HFFc6 (cell line): ENCODE results near the gene POLR3H. TPM values are rescaled to one million over a fixed set of nuclear protein-coding genes. Genes with fewer than 3 reads are reported as not detected.
"Not testable (repeated sequence)": the region's sequence is repeated elsewhere in the genome, so short reads cannot be mapped to it uniquely, and the experiment has no call there.

Experiments used
- DNase-seq: peaks from one replicate; pipeline ENCODE4 v3.0.0-alpha.2; 2018
- H3K27ac Mint-ChIP-seq: 2 replicates; pipeline ENCODE4 v1.8.0; 2020; ENCODE audit warnings: mild to moderate bottlenecking, mixed read lengths
- H3K27me3 Mint-ChIP-seq: 2 replicates; pipeline ENCODE4 v1.8.0; 2021; ENCODE audit warnings: mild to moderate bottlenecking, moderate library complexity, mixed read lengths; ENCODE audit not compliant: insufficient read depth
- H3K36me3 Mint-ChIP-seq: 2 replicates; pipeline ENCODE4 v1.8.0; 2021; ENCODE audit warnings: low read depth, mixed read lengths
- H3K4me1 Mint-ChIP-seq: 2 replicates; pipeline ENCODE4 v1.8.0; 2020; ENCODE audit warnings: low read depth, mixed read lengths
- H3K4me3 Mint-ChIP-seq: 2 replicates; pipeline ENCODE4 v1.8.0; 2020; ENCODE audit warnings: mild to moderate bottlenecking, moderate library complexity, mixed read lengths
- H3K9me3 Mint-ChIP-seq: 2 replicates; pipeline ENCODE4 v1.8.0; 2020; ENCODE audit warnings: mild to moderate bottlenecking, mixed read lengths
- total RNA-seq, 6 experiments: library from RNA; stranded (reverse); fragmentation: NEBNext Ultra II Directional; extraction: Animal tissue kit (Norgen Biotek cat#: 25700); gene quantifications; 2 replicates in 1 of 6; 3 replicates in 5 of 6; pipeline ENCODE4 v1.2.3, GENCODE V29; 2021
- TF ChIP-seq, protein P1 (sequence below): fragments of 200-600 bp; sonication (generic); IDR thresholded peaks from 2 replicates; pipeline ENCODE4 v1.5.0; 2021; ENCODE audit warnings: antibody characterized with exemption, mild to moderate bottlenecking

Gene POLR3H
- total RNA-seq, 6 experiments from 2014 or later, result 50.9 to 72.1 (median 56.0) TPM

DNA sequence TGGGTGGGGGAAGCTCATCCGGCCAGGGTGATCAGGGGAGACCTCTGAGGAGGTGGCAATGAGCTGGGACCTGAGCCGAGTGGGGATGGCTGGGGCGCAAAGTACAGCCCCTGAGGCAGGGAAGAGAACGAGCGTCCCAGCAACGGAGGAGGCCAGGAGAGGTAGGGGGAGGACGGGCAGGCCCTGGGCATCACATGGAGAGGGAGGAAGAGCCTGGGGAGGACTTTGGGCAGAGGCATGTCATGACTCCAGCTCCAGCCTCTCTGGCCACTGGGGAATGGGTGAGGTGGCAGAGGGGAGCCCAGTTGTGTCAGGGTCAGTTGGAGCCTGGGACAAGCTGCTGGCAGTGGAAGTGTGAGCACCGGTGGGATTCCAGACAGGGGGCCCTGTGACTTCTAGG is 33.8 kb upstream of the POLR3H start:
- peaks cover 29% of the 10 kb centered on the region for H3K36me3 Mint-ChIP-seq
- DNase-seq, result no peak
- H3K9me3 Mint-ChIP-seq, result no peaks in the 10 kb centered on the region
- peak overlapping the region; percentile 11; the same call in 1 of the 2 replicates for H3K27ac Mint-ChIP-seq
- TF ChIP-seq, protein P1, sequence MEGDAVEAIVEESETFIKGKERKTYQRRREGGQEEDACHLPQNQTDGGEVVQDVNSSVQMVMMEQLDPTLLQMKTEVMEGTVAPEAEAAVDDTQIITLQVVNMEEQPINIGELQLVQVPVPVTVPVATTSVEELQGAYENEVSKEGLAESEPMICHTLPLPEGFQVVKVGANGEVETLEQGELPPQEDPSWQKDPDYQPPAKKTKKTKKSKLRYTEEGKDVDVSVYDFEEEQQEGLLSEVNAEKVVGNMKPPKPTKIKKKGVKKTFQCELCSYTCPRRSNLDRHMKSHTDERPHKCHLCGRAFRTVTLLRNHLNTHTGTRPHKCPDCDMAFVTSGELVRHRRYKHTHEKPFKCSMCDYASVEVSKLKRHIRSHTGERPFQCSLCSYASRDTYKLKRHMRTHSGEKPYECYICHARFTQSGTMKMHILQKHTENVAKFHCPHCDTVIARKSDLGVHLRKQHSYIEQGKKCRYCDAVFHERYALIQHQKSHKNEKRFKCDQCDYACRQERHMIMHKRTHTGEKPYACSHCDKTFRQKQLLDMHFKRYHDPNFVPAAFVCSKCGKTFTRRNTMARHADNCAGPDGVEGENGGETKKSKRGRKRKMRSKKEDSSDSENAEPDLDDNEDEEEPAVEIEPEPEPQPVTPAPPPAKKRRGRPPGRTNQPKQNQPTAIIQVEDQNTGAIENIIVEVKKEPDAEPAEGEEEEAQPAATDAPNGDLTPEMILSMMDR, result no peak
- no peaks in the 10 kb centered on the region for H3K4me1 Mint-ChIP-seq
- peaks cover 4% of the 10 kb centered on the region; the same call in 1 of the 2 replicates for H3K27me3 Mint-ChIP-seq
- no peak overlapping the region for H3K4me3 Mint-ChIP-seq

DNA sequence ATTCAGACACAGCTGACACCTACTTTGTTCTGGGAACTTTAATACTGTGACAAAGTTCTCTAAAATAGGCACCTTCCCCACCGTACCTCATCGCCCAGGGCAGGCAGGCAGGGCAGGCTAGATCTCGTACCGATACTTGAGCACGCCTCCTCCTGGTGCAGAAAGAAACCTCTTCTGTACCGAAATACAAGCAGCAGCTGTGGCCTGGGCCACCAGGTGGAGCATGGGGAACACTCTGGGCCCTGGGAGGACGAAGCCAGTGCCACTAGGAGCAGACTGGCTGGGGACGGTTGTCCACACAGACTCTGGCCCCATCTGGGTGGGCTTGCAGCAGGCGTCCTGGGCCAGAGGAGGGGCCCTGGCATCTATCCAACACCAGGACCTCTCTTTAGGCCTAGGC is 32.6 kb upstream of the POLR3H start:
- TF ChIP-seq, protein P1, result peak; percentile 76
- no peaks in the 10 kb centered on the region for H3K9me3 Mint-ChIP-seq
- peak; percentile 60 for DNase-seq
- H3K36me3 Mint-ChIP-seq, result peaks cover 21% of the 10 kb centered on the region; the same call in 1 of the 2 replicates
- no peaks in the 10 kb centered on the region for H3K4me1 Mint-ChIP-seq
- peaks cover 4% of the 10 kb centered on the region; the same call in 1 of the 2 replicates for H3K27me3 Mint-ChIP-seq
- no peak overlapping the region for H3K4me3 Mint-ChIP-seq
- no peak overlapping the region for H3K27ac Mint-ChIP-seq

DNA sequence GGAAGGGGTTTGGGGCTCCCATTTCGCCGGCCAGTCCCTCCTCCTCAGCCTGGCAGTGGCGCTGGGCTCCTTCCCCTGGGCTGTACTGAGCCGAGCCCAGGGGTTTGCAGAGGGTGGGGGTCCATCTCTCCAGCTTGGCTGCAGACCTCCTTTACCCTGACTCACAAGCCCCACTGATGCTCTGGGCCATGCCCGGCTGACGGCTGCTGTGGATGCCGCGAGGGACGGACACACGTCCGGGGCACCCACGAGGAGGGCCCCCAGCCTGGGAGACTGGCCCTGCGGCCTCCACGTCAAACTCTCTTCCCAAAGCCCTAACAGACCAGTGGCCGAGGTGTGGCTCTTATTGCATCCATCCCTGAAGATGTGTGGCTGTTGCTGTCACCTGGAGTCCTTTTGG is 31.3 kb upstream of the POLR3H start:
- no peaks in the 10 kb centered on the region for H3K9me3 Mint-ChIP-seq
- DNase-seq, result no peak

DNA sequence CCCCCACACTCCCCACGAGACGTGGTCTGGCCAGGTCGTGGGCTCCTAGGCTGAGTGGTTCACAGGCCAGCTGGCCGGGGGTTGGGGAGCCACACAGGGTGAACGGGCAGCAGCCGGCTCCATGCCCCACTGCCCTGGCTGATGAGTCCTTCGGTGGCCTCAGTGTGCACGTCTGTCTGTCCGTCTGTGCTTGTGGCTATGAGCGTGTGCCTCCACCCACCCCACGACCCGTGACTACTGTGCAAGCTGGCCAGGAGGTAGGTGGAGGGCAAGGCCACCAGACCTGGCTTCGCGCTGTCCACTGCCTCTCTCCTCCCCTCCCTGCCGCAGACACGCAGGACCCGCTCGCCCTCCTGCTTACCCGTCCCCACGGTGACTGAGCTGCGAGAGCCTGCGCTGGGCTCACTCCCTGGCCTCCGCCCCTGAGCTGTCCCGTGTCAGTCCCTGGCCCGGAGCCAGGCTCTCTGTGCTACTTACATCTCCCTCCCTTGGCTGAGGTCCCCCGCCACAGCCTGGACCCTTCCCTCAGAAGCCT is 30.6 kb upstream of the POLR3H start:
- no peak for DNase-seq
- no peak overlapping the region for H3K4me3 Mint-ChIP-seq

More for the DNA sequence above, 31.3 kb upstream of the POLR3H start:
- no peak overlapping the region for H3K4me3 Mint-ChIP-seq
- peaks cover 21% of the 10 kb centered on the region; the same call in 1 of the 2 replicates for H3K36me3 Mint-ChIP-seq
- no peaks in the 10 kb centered on the region for H3K4me1 Mint-ChIP-seq
- H3K27me3 Mint-ChIP-seq, result peaks cover 4% of the 10 kb centered on the region; the same call in 1 of the 2 replicates
- TF ChIP-seq, protein P1, result no peak
- H3K27ac Mint-ChIP-seq, result no peak overlapping the region

DNA sequence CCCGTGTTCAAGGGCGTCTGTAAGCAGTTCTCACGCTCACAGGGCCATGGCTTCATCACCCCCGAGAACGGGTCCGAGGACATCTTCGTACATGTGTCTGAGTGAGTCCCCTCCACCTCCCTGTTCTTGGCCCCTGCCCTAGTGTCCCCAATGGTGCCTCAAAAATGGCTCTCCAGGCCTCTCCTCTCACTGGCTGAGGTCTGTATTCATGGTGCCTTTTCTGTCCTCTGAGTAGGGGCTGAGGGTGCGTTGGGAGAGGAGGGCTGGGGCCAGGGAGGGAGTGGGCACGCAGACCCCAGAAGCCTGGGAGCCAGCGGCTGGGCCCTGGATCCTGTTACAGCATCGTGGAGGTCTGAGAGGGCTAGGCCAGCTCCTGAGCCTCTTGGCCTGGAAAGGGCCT is 29.4 kb upstream of the POLR3H start:
- no peak for DNase-seq
- no peaks in the 10 kb centered on the region for H3K9me3 Mint-ChIP-seq
- H3K4me1 Mint-ChIP-seq, result no peaks in the 10 kb centered on the region
- TF ChIP-seq, protein P1, result no peak
- H3K4me3 Mint-ChIP-seq, result no peak overlapping the region
- peaks cover 6% of the 10 kb centered on the region for H3K27me3 Mint-ChIP-seq
- peaks cover 16% of the 10 kb centered on the region; the same call in 1 of the 2 replicates for H3K36me3 Mint-ChIP-seq
- H3K27ac Mint-ChIP-seq, result no peak overlapping the region

More for the DNA sequence above, 30.6 kb upstream of the POLR3H start:
- peaks cover 6% of the 10 kb centered on the region for H3K27me3 Mint-ChIP-seq
- H3K9me3 Mint-ChIP-seq, result no peaks in the 10 kb centered on the region
- H3K4me1 Mint-ChIP-seq, result no peaks in the 10 kb centered on the region
- H3K27ac Mint-ChIP-seq, result no peak overlapping the region
- TF ChIP-seq, protein P1, result no peak
- peaks cover 16% of the 10 kb centered on the region; the same call in 1 of the 2 replicates for H3K36me3 Mint-ChIP-seq

DNA sequence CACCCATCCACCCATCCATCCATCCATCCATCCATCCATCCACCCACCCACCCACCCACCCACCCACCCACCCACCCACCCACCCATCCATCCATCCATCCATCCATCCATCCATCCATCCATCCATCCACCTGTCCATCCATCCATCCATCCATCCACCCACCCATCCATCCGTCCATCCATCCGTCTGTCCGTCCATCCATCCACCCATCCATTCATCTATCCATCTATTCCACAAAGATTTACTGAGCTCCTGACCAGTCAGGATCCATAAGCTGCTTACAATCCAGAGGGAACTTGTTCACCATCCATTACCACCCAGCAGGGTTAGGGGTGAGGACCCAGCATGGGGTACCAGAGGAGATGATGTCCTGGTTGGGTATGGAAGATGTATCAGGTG is 28.0 kb upstream of the POLR3H start:
- H3K9me3 Mint-ChIP-seq, H3K36me3 Mint-ChIP-seq, H3K4me3 Mint-ChIP-seq, DNase-seq, H3K27ac Mint-ChIP-seq, H3K4me1 Mint-ChIP-seq, H3K27me3 Mint-ChIP-seq: not testable (repeated sequence)
